SK-N-SH (cell line): ENCODE measurements around the gene KAT8. TPM values are rescaled to one million over a fixed set of nuclear protein-coding genes. Genes with fewer than 3 reads are reported as not detected.
A peak's percentile ranks its signal among the peaks of the same experiment; 100 is the strongest.

ENCODE experiments used
- CTCF ChIA-PET: fragments of 300-600, 350-600 bp; formaldehyde crosslinking; extraction: SDS; loops from one replicate; lab custom pipeline; 2021; lab: Yijun Ruan, JAX
- POLR2A ChIA-PET: fragments of 350-600 bp; sonication (Branson Sonifier 250); formaldehyde crosslinking; extraction: SDS; loops from one replicate; lab custom pipeline; 2020; ENCODE audit warnings: antibody characterized with exemption, inconsistent platforms; lab: Yijun Ruan, JAX
- DNase-seq: peaks from one replicate; pipeline ENCODE4 v3.0.0; 2012
- H2AFZ ChIP-seq: fragments of 200-600 bp; sonication (generic); 2 replicates; pipeline ENCODE4 v1.8.1; 2016; ENCODE audit warnings: antibody characterized with exemption, mild to moderate bottlenecking, low read depth
- H3F3A ChIP-seq: fragments of 200-600 bp; sonication (generic); replicated peaks from 2 replicates; pipeline ENCODE3; 2016; ENCODE audit warnings: antibody characterized with exemption, mild to moderate bottlenecking; ENCODE audit not compliant: insufficient read depth
- H3K27ac ChIP-seq, 2 experiments: fragments of 200-500 bp in 1 of 2; fragments of 200-600 bp in 1 of 2; sonication (Bioruptor generic) in 1 of 2; sonication (generic), shearing (Covaris generic) in 1 of 2; 2 replicates each; pipeline versions ENCODE4 v1.5.1 to v1.6.1; 2014 to 2016; ENCODE audit warnings: low read depth in 2 of 2, inconsistent platforms in 1 of 2, low read length in 1 of 2, mild to moderate bottlenecking in 1 of 2, mixed read lengths in 1 of 2
- H3K27me3 ChIP-seq: fragments of 200-600 bp; sonication (generic), shearing (Covaris generic); 2 replicates; pipeline ENCODE4 v1.6.1; 2016; ENCODE audit warnings: mixed run types; ENCODE audit not compliant: insufficient read depth
- H3K36me3 ChIP-seq, 2 experiments: fragments of 200-500 bp in 1 of 2; fragments of 200-600 bp in 1 of 2; sonication (Bioruptor generic) in 1 of 2; sonication (generic) in 1 of 2; replicated peaks in 1 of 2; 2 replicates each; pipeline versions ENCODE3 to v1.5.1; 2014 to 2016; ENCODE audit warnings: low read length in 1 of 2, mild to moderate bottlenecking in 1 of 2; ENCODE audit not compliant: insufficient read depth in 2 of 2, control insufficient read depth in 1 of 2
- H3K4me1 ChIP-seq, 2 experiments: fragments of 200-500 bp in 1 of 2; fragments of 200-600 bp in 1 of 2; sonication (Bioruptor generic) in 1 of 2; sonication (generic), shearing (Covaris generic) in 1 of 2; 2 replicates each; pipeline versions ENCODE4 v1.5.1 to v1.6.1; 2014 to 2016; ENCODE audit warnings: low read depth in 1 of 2, low read length in 1 of 2, mixed run types in 1 of 2; ENCODE audit not compliant: insufficient read depth in 2 of 2, control insufficient read depth in 1 of 2
- H3K4me2 ChIP-seq: fragments of 200-600 bp; sonication (generic), shearing (Covaris generic); 2 replicates; pipeline ENCODE4 v1.6.1; 2017; ENCODE audit warnings: mixed run types
- H3K4me3 ChIP-seq, 2 experiments: fragments of 200-500 bp in 1 of 2; fragments of 200-600 bp in 1 of 2; sonication (Bioruptor generic) in 1 of 2; sonication (generic), shearing (Covaris generic) in 1 of 2; 2 replicates each; pipeline versions ENCODE4 v1.5.1 to v1.8.1; 2014 to 2016; ENCODE audit warnings: low read depth in 2 of 2, inconsistent platforms in 1 of 2, low read length in 1 of 2, mild to moderate bottlenecking in 1 of 2, mixed read lengths in 1 of 2, moderate library complexity in 1 of 2
- H3K79me2 ChIP-seq: fragments of 200-600 bp; sonication (generic); 2 replicates; pipeline ENCODE4 v1.8.1; 2017; ENCODE audit warnings: mild to moderate bottlenecking; ENCODE audit not compliant: insufficient read depth
- H3K9ac ChIP-seq: fragments of 200-600 bp; sonication (generic); 2 replicates; pipeline ENCODE4 v1.6.1; 2017; ENCODE audit warnings: mixed run types
- H3K9me2 ChIP-seq: fragments of 200-600 bp; sonication (generic); 2 replicates; pipeline ENCODE4 v1.6.1; 2017; ENCODE audit warnings: mixed run types
- H3K9me3 ChIP-seq: fragments of 200-600 bp; sonication (generic); 2 replicates; pipeline ENCODE4 v1.6.1; 2017; ENCODE audit warnings: mixed run types, mild to moderate bottlenecking, moderate library complexity
- H4K20me1 ChIP-seq: fragments of 200-600 bp; sonication (generic); 2 replicates; pipeline ENCODE4 v1.6.1; 2017; ENCODE audit warnings: mild to moderate bottlenecking, mixed run types; ENCODE audit not compliant: insufficient read depth
- CHD2 ChIP-seq: fragments of 150-350 bp; IDR thresholded peaks from 2 replicates; pipeline ENCODE4 v1.6.1; 2018; ENCODE audit warnings: low read length; ENCODE audit not compliant: partially characterized antibody
- ELF1 ChIP-seq: IDR thresholded peaks from 2 replicates; pipeline ENCODE4 v1.4.0; 2012
- JUND ChIP-seq: IDR thresholded peaks from 2 replicates; pipeline ENCODE4 v1.4.0; 2012
- NFIC ChIP-seq: IDR thresholded peaks from 2 replicates; pipeline ENCODE4 v1.4.0; 2012; ENCODE audit warnings: borderline replicate concordance
- RAD21 ChIP-seq: IDR thresholded peaks from 2 replicates; pipeline ENCODE4 v1.6.1; 2012; ENCODE audit warnings: mild to moderate bottlenecking, low read length
- RFX5 ChIP-seq: IDR thresholded peaks from 2 replicates; pipeline ENCODE4 v1.6.1; 2012; ENCODE audit warnings: mild to moderate bottlenecking, improper control_type of control experiment, low read length
- SIN3A ChIP-seq: IDR thresholded peaks from 2 replicates; pipeline ENCODE4 v1.6.1; 2012; ENCODE audit warnings: low read depth, mild to moderate bottlenecking, low read length, moderate library complexity, borderline replicate concordance
- SMC3 ChIP-seq: IDR thresholded peaks from 2 replicates; pipeline ENCODE4 v1.6.1; 2012; ENCODE audit warnings: low read depth, low read length, improper control_type of control experiment
- TAF1 ChIP-seq: IDR thresholded peaks from 2 replicates; pipeline ENCODE4 v1.6.1; 2012; ENCODE audit warnings: low read depth, mild to moderate bottlenecking, low read length, moderate library complexity, borderline replicate concordance
- WGBS: methylation state at CpG from one replicate; pipeline ENCODE4 v1.1.6; 2017; ENCODE audit warnings: low lambda C conversion rate; 5-methylcytosine and 5-hydroxymethylcytosine counted together
- polyA plus RNA-seq, 3 experiments: library from polyadenylated mRNA; depleted of rRNA; stranded (reverse); fragments of >200 nt; gene quantifications; 2 replicates each; pipeline ENCODE4 v1.2.3, GENCODE V29; 2012
- TF ChIP-seq, protein P1 (sequence below): IDR thresholded peaks from 2 replicates; pipeline ENCODE4; 2012
- TF ChIP-seq, protein P2 (sequence below): IDR thresholded peaks from 2 replicates; pipeline ENCODE4 v1.4.0; 2012; ENCODE audit warnings: low read depth, borderline replicate concordance
- TF ChIP-seq, protein P3 (sequence below): fragments of 200-600 bp; sonication (generic); IDR thresholded peaks from 2 replicates; pipeline ENCODE4 v1.6.1; 2017; ENCODE audit warnings: antibody characterized with exemption, mild to moderate bottlenecking, moderate library complexity
- TF ChIP-seq, protein P4 (sequence below): fragments of 150-350 bp; IDR thresholded peaks from 2 replicates; pipeline ENCODE4 v1.6.1; 2017; ENCODE audit warnings: antibody characterized with exemption, low read length, low read depth, borderline replicate concordance

The KAT8 gene
- polyA plus RNA-seq, 1 of the 3 experiments (the other 2 are of a cell fraction) = 52.0 TPM

DNA sequence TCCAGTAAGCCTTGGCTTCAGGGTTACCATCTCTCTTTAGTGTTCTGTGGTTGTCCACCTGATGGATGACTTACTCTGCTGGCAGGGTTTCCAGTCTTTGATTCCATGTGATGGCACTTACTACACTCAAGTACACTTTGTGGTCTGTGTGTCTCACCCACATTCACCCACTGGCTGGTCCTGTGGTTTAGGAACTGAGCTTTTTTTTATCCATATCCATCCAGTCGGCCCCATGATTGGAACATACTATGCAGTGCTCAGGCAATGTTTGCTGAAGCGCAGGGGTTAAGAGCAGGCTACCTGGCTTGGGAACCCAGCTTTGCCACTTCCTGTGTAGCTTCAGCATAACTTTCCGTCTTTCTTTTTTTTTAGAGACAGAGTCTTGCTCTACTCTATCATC is 59.7 kb downstream of the KAT8 start:
- H3K9me2 ChIP-seq = no peaks in the 10 kb centered on the region
- peaks cover 6% of the 10 kb centered on the region for H3F3A ChIP-seq
- peaks cover 0 to 14% of the 10 kb centered on the region in 2 experiments for H3K36me3 ChIP-seq
- peaks cover 0 to 2% of the 10 kb centered on the region in 2 experiments; a peak in 1 of 4 replicates for H3K4me1 ChIP-seq
- H3K79me2 ChIP-seq = peaks cover 29% of the 10 kb centered on the region
- no peak for TF ChIP-seq SIN3A
- TF ChIP-seq, protein P1, sequence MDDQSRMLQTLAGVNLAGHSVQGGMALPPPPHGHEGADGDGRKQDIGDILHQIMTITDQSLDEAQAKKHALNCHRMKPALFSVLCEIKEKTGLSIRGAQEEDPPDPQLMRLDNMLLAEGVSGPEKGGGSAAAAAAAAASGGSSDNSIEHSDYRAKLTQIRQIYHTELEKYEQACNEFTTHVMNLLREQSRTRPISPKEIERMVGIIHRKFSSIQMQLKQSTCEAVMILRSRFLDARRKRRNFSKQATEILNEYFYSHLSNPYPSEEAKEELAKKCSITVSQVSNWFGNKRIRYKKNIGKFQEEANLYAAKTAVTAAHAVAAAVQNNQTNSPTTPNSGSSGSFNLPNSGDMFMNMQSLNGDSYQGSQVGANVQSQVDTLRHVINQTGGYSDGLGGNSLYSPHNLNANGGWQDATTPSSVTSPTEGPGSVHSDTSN = peak; percentile 29; the same call in 1 of the 2 replicates
- POLR2A ChIA-PET = no interaction called here
- DNase-seq = no peak
- WGBS = 94% methylated on average over 3 of the region's 3 CpGs
- CTCF ChIA-PET = interaction anchor here (1.4 to 2.1 kb wide), 2 partner anchors 17 to 236 kb away, joined by 3 to 7 read pairs; no protein-coding TSS in a partner anchor
- H3K9ac ChIP-seq = no peak overlapping the region
- H3K4me3 ChIP-seq = no peak overlapping the region
- H2AFZ ChIP-seq = no peak overlapping the region
- no peak overlapping the region for H3K4me2 ChIP-seq
- no peaks in the 10 kb centered on the region for H3K27me3 ChIP-seq
- no peaks in the 10 kb centered on the region for H3K9me3 ChIP-seq
- no peak overlapping the region for H3K27ac ChIP-seq
- H4K20me1 ChIP-seq = peaks cover 16% of the 10 kb centered on the region

DNA sequence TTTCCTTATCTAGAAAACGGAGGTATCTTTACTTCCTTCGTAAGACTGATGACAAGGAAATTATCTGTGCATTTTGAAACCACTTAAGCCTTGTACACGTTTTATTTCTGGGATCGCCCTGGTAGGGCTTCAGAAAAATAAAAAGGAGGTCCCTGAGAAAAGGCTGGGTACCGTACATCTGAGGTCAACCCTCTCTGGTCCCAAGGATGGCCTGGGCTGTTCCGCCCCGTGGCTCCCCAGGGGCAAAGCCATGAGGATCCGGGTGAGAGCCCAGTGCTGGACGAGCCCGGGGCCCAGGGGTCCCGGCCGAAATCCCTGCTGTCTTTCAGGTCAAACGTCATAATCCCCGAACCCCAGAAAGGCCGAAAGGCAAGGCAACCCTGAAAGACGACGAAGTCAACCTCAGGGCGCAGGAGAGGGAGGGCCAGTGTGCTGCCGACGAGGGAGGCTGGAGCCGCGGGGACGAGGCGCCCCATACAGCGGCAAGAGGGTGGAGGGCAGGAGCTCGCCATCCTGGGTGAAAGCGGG is 61.8 kb downstream of the KAT8 start:
- Histone ChIP-seq H3K9me3 (no peaks in the 10 kb centered on the region), H2AFZ (peak overlapping the region; percentile 92), H3K9ac (peak overlapping the region; percentile 100), H3K4me1 (peaks cover 9 to 15% of the 10 kb centered on the region in 2 experiments; a peak in 2 of 4 replicates), H3K4me3 (peak overlapping the region; percentile 77 to 99), H3K9me2 (no peaks in the 10 kb centered on the region), H3K79me2 (peaks cover 50% of the 10 kb centered on the region), H3K36me3 (peaks cover 14 to 36% of the 10 kb centered on the region in 2 experiments), H3K4me2 (peak overlapping the region; percentile 92), H3K27me3 (no peaks in the 10 kb centered on the region), H3F3A (peaks cover 6% of the 10 kb centered on the region), H4K20me1 (peaks cover 38% of the 10 kb centered on the region), H3K27ac (peak overlapping the region; percentile 95)
- TF ChIP-seq TAF1 = 0 out of 2 replicates have a peak, but pooled peaks have one; percentile 58
- no peak for TF ChIP-seq CHD2
- TF ChIP-seq ELF1 = no peak
- 9% methylated on average over 20 of the region's 27 CpGs for WGBS
- ChIA-PET POLR2A (interaction anchor here (0.6 to 2.1 kb wide), 22 partner anchors 8 to 281 kb away, joined by 3 to 24 read pairs (median 5); partner anchors contain the start of genes ARMC5, HSD3B7, KAT8 and PRSS36), CTCF (interaction anchor here (0.9 to 1.1 kb wide), 2 partner anchors 195 to 280 kb away, joined by 3 read pairs; partner anchors contain the start of genes ARMC5 and HSD3B7)
- no peak for DNase-seq

DNA sequence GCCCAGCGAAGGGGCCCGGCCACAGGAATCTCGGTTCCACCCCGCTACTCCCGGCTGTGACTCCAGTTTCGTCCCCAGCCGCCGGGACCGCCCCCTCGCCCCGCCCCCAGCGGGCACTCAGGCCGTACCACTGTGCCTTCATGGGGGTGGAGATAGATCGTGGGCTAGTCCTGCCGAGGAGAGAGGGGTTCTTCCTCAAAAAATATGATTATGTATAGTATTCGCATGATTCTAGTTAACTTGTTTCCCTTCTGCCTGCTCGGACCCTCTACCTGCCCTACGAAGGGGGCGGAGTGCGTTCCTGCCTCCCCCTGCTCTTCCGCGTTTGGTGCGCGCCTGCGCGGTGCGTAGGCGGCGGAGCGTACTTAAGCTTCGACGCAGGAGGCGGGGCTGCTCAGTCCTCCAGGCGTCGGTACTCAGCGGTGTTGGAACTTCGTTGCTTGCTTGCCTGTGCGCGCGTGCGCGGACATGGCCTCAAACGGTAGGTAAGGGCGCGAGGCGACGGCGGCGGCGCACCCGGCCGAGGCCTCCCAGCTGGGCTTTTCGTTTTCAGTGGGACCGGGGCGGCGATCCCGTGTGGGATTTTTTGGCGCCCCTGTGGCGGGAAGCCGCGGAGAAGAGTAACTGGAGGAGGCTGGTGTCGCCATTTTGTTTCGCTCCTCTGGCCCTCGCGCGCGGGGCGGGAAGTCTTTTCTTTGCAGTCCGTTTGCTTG is 62.4 kb downstream of the KAT8 start, which contains the start of gene FUS:
Gene FUS (plus strand): TSS at position 393 of the 713 bp plus-strand sequence. CDS start 76 bp downstream, at position 469.
- Histone ChIP-seq H3K4me3 (peak within 1 kb of the TSS; percentile 77 to 99), H3K4me2 (peak within 1 kb of the TSS; percentile 92), H3K36me3 (peaks cover 19 to 41% of the 10 kb centered on the region in 2 experiments), H3K27me3 (no peaks in the 10 kb centered on the region), H4K20me1 (peaks cover 44% of the 10 kb centered on the region), H3K9ac (peak within 1 kb of the TSS; percentile 100), H3F3A (peaks cover 6% of the 10 kb centered on the region), H3K27ac (peak within 1 kb of the TSS; percentile 95), H3K9me2 (no peaks in the 10 kb centered on the region), H2AFZ (peak within 1 kb of the TSS; percentile 92), H3K4me1 (peaks cover 9 to 15% of the 10 kb centered on the region in 2 experiments; a peak in 2 of 4 replicates), H3K9me3 (no peaks in the 10 kb centered on the region), H3K79me2 (peaks cover 57% of the 10 kb centered on the region)
- ChIA-PET POLR2A (interaction anchor here (0.6 to 2.1 kb wide), 31 partner anchors 9 to 309 kb away, joined by 3 to 24 read pairs (median 5); partner anchors contain the start of genes ARMC5, HSD3B7, KAT8 and PRSS36), CTCF (interaction anchor here (0.9 to 1.2 kb wide), 3 partner anchors 38 to 280 kb away, joined by 3 to 5 read pairs (median 3); partner anchors contain the start of genes ARMC5 and HSD3B7)
- peak; percentile 99 for DNase-seq
- WGBS = 1% methylated on average over 10 of the region's 69 CpGs
- TF ChIP-seq JUND = peak; percentile 50; the same call in 1 of the 2 replicates
- TF ChIP-seq, protein P2, sequence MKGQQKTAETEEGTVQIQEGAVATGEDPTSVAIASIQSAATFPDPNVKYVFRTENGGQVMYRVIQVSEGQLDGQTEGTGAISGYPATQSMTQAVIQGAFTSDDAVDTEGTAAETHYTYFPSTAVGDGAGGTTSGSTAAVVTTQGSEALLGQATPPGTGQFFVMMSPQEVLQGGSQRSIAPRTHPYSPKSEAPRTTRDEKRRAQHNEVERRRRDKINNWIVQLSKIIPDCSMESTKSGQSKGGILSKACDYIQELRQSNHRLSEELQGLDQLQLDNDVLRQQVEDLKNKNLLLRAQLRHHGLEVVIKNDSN = no peak
- TF ChIP-seq SMC3 = no peak
- TF ChIP-seq SIN3A = peak; percentile 88; the same call in 1 of the 2 replicates
- TF ChIP-seq, protein P3, sequence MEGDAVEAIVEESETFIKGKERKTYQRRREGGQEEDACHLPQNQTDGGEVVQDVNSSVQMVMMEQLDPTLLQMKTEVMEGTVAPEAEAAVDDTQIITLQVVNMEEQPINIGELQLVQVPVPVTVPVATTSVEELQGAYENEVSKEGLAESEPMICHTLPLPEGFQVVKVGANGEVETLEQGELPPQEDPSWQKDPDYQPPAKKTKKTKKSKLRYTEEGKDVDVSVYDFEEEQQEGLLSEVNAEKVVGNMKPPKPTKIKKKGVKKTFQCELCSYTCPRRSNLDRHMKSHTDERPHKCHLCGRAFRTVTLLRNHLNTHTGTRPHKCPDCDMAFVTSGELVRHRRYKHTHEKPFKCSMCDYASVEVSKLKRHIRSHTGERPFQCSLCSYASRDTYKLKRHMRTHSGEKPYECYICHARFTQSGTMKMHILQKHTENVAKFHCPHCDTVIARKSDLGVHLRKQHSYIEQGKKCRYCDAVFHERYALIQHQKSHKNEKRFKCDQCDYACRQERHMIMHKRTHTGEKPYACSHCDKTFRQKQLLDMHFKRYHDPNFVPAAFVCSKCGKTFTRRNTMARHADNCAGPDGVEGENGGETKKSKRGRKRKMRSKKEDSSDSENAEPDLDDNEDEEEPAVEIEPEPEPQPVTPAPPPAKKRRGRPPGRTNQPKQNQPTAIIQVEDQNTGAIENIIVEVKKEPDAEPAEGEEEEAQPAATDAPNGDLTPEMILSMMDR = no peak
- no peak for TF ChIP-seq RAD21
- TF ChIP-seq, protein P4, sequence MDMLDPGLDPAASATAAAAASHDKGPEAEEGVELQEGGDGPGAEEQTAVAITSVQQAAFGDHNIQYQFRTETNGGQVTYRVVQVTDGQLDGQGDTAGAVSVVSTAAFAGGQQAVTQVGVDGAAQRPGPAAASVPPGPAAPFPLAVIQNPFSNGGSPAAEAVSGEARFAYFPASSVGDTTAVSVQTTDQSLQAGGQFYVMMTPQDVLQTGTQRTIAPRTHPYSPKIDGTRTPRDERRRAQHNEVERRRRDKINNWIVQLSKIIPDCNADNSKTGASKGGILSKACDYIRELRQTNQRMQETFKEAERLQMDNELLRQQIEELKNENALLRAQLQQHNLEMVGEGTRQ = no peak
- TF ChIP-seq NFIC = no peak
- TF ChIP-seq RFX5 = no peak
- peak; percentile 59 for TF ChIP-seq CHD2
